Ureter (tissue), 1 donor: ENCODE data around the gene CCDC198. TPM values are rescaled to one million over a fixed set of nuclear protein-coding genes. Genes with fewer than 3 reads are reported as not detected.
A peak's percentile ranks its signal among the peaks of the same experiment; 100 is the strongest.

ENCODE experiments used
- DNase-seq: peaks from one replicate; pipeline ENCODE4 v3.0.0-alpha.2; 2020; ENCODE audit warnings: low spot score
- total RNA-seq: library from RNA; stranded (reverse); gene quantifications from one replicate; pipeline ENCODE4 v1.2.4, GENCODE V29; 2023
- donor health status: DM: yes; HTN: yes; CAD: no.

CCDC198 gene
- 28.3 TPM for total RNA-seq

- DNase-seq = no peak
Observed at GRCh38 chr14:57493467-57494181, at the start of gene CCDC198. Gene CCDC198 (minus strand): TSS chr14:57493857. CDS start chr14:57493715, 142 bp downstream.

DNA sequence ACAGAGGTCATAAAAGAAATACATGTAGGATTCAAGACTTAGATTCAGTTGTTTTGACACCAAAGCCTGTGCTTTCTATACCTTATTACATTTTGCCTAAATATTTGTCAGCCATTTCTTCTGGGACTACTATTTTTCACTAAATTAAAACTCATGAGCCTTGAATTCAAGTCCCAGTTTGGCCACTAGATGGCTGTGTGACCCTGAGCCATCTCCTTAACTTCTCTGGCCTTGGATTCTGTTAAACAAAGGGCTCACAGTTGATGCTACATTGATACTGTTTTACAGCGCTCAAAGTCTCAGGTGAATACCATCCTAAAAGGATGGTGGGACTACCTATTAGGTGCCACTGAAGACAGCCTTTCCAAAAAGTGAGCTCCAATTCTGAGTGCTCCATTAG is 39.6 kb upstream of the CCDC198 start:
- no peak for DNase-seq

DNA sequence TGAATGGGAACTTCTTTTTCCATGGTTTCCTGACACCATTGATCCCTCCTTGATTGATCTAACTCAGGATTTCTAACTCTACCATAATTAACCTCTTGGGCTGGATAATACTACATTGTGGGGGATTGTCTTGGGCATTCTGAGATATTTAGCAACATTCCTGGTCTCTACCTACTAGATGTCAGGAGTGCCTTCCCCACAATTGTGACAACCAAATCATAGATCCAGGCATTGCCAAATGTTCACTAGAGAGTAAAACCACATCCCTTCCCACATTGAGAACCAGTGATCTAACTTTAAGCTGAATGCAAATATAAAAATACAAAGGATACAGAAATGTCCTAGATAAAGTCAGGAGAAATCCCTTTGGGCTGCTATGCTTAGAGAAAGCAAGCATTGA is 36.9 kb upstream of the CCDC198 start:
- no peak for DNase-seq

GRCh38 chr14:57526942-57527341 is 33.3 kb upstream of the CCDC198 start:
- DNase-seq = no peak

DNA sequence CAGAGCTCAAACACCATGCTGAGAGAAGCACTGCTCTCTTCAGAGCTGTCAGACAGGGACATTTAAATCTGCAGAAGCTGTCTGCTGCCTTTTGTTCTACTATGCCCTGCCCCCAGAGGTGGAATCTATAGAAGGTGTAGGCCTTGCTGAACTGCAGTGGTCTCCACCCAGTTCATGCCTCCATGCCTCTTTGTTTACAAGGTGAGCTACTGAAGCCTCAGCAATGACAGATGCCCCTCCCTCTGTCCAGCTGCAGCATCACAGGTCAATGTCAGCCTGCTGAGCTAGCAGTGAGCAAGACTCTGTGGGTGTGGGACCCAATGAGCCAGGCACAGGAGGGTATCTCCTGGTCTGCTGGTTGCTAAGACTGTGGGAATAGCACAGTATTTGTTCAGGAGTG is 25.4 kb upstream of the CCDC198 start:
- DNase-seq = no peak

DNA sequence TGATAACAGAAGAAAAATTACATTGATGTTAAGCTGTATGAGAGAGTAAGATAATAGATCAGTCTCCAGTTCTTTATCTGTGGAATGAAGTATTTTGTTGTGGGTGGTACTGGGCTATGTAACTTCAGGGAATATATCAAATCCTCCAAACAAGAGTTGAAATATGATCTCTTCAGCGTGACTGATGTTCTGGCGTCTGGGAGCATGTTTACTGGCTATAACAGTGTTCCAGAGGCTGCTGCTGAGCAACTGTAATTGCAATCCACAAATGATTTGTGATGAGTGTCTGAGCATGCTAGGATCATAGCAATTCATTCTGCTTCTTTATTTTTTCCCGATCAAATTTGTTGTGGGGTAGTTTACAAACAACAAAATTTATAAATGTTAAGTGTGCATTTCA is 18.6 kb upstream of the CCDC198 start:
- no peak for DNase-seq

DNA sequence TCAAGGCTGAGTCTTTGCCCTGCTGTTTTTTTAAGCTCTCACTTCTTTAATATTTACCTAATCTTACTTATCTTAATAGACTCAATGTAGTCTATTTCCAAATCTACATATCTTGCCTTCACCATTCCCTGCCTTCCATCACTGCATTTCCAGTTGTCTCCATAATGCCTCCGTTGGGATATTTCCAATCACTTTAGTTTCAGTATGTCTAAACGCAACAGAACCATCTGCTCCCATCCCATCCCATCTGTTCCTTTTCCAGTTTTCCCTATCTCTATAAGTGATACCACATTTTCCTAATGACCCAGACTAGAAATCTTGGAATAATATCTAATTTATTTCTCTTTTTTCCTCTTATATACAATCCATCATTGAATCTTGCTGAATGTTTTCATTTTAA is 15.1 kb upstream of the CCDC198 start:
- no peak for DNase-seq

DNA sequence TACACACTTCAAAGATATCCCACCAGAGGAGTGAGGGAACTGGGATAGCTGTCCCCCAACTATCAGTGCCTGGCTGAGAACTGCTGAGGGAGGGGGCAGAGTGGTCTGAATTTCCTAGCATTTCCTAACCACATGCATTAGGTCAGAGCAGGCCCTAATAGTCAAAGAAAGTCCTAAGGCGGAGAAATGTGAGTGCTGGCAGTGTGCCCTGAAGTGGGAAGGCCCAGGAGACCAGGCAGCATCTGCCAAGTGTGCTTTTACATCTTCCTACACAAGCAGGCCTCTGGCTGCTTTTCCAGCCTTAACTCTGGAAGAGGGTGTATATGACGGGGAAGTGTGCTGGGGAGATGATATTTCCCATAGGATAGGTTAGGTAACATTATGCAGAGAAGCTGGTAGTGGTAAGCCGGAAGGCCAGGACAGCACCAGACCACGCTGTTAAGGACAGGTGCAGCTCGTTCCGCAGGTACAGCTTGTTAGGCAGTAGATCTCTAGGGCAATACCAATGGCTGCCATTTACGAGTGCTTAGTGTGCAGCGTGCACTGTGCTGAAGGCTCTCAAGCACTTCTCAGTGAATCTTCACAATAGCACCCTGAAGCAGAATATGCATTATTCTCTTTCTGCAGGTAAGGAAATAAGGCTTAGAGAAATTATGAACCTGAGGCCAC is 9.1 kb upstream of the CCDC198 start:
- DNase-seq = peak; percentile 49

GRCh38 chr14:57501039-57501557 is 7.4 kb upstream of the CCDC198 start:
- no peak for DNase-seq

DNA sequence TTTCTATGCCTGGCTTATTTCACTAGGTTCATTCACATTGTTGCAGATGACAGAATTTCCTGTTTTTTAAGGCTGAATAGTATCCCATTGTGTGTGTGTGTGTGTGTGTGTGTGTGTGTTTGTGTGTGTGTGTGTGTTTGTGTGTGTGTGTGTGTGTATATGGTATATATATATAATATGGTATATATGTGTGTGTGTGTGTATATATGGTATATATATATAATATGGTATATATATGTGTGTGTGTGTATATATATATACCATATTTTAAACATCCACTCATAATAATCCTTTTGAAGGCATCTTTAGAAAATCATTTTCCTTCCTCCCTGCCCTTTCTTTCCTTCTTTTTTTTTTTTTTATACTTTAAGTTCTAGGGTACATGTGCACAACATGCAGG is 5.0 kb upstream of the CCDC198 start:
- DNase-seq = no peak

DNA sequence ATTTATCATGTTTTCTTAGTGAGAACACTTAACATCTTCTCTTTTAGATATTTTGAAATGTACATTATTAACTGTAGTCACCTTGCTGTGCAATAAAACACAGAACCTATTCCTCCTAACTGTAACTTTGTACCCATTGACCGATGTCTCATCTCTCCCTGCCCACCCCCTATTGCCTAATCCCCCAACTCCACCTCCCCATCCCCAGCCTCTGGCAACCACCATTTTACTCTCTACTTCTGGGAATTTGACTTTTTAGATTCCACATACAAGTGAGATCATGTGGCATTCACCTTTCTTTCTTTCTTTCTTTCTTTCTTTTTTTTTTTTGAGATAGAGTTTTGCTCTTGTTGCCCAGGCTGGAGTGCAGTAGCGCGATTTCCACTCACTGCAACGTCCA is 4.4 kb upstream of the CCDC198 start:
- DNase-seq = no peak

DNA sequence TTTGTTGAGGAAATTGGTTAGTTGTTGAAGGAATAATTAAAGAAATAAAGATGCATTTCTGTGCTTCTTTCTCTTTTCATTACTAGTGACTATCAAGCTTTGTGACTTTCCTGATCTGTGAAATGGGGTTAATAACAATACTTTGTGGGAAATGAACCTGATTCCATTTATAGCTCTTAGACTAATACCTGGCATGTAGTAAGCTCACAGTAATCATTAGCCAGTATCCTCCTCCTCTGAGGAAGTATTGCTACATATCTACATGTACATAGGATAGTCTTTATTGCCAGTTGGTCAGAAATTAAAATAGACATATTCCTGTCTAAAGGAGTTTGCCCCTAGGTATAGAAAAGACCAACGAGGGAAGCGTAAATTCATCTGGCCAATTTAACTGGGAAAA is 1.8 kb upstream of the CCDC198 start:
- DNase-seq = no peak

- no peak for DNase-seq
Observed at GRCh38 chr14:57492859-57493258, 798 bp downstream of the CCDC198 start.

DNA sequence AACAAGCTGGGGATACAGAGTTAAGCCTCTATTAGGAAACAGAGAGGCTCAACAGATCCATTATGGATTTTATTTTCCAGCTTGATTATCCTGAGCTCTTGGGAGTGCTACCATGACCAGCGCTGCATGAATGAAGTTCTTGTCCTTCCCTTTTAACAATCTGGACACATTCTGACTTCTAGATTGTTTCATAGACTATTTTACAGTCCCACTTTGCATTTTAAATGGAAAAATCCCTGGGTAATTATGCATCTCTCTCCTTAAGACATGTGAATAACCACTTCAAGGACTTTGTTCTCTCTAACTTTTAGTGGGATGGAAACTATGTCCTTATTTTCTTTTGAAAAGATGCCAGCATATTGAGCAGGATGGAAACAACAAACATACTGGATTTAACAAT is 2.0 kb downstream of the CCDC198 start:
- no peak for DNase-seq

GRCh38 chr14:57487771-57488170 is 5.9 kb downstream of the CCDC198 start:
- DNase-seq = no peak

DNA sequence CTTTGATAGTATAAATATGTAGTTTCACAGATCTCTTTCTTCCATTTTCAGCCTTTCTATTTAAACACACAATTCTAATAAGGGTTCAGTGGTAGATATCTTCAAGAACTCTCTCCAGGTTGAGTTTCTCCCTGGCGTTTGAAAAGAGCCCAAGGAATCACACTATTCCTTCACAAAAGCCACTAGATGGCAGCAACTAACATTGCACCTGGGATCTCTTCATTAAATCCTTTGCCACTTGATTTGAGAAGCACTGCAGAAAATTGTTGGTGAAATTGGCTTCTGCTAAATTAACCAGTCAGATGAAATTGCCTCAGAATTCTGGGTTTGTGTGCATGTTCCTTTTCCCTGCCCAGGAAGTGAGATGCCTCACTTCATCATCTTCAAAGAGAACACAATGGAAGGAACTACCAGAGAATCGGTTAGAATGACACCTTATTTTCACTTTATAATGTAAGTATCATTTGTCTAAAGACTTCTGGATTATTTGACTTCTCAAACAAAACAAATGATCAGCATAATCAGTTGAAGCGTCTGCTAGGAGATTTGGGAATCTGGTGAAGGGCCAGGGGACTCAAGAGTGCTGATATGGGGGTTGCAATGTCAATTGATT is 6.8 kb downstream of the CCDC198 start:
- DNase-seq = no peak

DNA sequence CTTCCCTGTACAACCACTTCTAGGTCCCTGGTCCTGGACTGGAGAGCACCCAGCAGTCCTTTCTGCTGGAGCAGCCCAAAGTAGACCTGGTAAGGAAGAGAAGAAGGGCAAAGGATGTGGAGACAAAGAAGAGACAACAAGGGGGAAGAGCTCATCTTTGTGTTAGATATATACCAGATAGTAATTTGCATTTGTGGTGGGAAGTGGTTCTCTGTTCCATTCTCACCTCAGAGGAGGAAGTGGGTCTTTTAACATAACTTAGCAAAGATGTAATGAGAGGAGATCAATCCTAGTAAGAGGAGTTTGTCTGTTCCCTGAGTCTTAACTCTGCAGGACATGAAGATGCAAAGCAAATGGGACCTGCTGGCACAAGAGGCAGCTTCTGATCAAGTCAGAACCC is 8.0 kb downstream of the CCDC198 start:
- no peak for DNase-seq

- DNase-seq = no peak
Observed at GRCh38 chr14:57482120-57482519, 11.5 kb downstream of the CCDC198 start.

- DNase-seq = no peak
Observed at GRCh38 chr14:57480051-57480450, 13.6 kb downstream of the CCDC198 start.

GRCh38 chr14:57479197-57479596 is 14.5 kb downstream of the CCDC198 start:
- DNase-seq = no peak

- no peak for DNase-seq
Observed at GRCh38 chr14:57478050-57478449, 15.6 kb downstream of the CCDC198 start.

- no peak for DNase-seq
Observed at GRCh38 chr14:57470909-57471308, 22.7 kb downstream of the CCDC198 start.
